Astrocyte of the cerebellum (primary cell): ENCODE results near the gene PRDM10.
"Not testable (repeated sequence)": the region's sequence is repeated elsewhere in the genome, so short reads cannot be mapped to it uniquely, and the experiment has no call there.

Source experiments
- DNase-seq: peaks from one replicate; pipeline ENCODE4 v3.0.0-alpha.2; 2011; ENCODE audit warnings: low read depth
- H3K4me3 ChIP-seq: 2 replicates; pipeline ENCODE4 v1.5.1; 2011; ENCODE audit warnings: mild to moderate bottlenecking, low read depth, low read length, moderate library complexity
- in situ Hi-C: cut with HindIII; loops from 2 replicates; pipeline ENCODE4 v1.10.0; 2017; ENCODE audit warnings: low sequenced_read_pairs
- TF ChIP-seq, protein P1 (sequence below): IDR thresholded peaks from 2 replicates; pipeline ENCODE4 v1.5.1; 2012; ENCODE audit warnings: low read length, low read depth, moderate library complexity, mild to moderate bottlenecking; ENCODE audit errors: missing control alignments

PRDM10 gene

GRCh38 chr11:129880311-129880710 lies 122.3 kb downstream of the PRDM10 start:
- no peak overlapping the region for H3K4me3 ChIP-seq
- TF ChIP-seq, protein P1, sequence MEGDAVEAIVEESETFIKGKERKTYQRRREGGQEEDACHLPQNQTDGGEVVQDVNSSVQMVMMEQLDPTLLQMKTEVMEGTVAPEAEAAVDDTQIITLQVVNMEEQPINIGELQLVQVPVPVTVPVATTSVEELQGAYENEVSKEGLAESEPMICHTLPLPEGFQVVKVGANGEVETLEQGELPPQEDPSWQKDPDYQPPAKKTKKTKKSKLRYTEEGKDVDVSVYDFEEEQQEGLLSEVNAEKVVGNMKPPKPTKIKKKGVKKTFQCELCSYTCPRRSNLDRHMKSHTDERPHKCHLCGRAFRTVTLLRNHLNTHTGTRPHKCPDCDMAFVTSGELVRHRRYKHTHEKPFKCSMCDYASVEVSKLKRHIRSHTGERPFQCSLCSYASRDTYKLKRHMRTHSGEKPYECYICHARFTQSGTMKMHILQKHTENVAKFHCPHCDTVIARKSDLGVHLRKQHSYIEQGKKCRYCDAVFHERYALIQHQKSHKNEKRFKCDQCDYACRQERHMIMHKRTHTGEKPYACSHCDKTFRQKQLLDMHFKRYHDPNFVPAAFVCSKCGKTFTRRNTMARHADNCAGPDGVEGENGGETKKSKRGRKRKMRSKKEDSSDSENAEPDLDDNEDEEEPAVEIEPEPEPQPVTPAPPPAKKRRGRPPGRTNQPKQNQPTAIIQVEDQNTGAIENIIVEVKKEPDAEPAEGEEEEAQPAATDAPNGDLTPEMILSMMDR, result no peak
- in situ Hi-C loops, result no loop called here
- no peak for DNase-seq

- TF ChIP-seq, protein P1, result no peak
- in situ Hi-C loops, result no loop called here
- no peak overlapping the region for H3K4me3 ChIP-seq
- DNase-seq, result no peak
Observed at GRCh38 chr11:129871914-129872313, 130.7 kb downstream of the PRDM10 start.

GRCh38 chr11:129868626-129869025 lies 134.0 kb downstream of the PRDM10 start:
- H3K4me3 ChIP-seq, DNase-seq, in situ Hi-C loops: not testable (repeated sequence)

- H3K4me3 ChIP-seq, result no peak overlapping the region
- DNase-seq, result no peak
- TF ChIP-seq, protein P1, result no peak
- in situ Hi-C loops, result no loop called here
Observed at GRCh38 chr11:129866311-129866710, 136.3 kb downstream of the PRDM10 start.

DNA sequence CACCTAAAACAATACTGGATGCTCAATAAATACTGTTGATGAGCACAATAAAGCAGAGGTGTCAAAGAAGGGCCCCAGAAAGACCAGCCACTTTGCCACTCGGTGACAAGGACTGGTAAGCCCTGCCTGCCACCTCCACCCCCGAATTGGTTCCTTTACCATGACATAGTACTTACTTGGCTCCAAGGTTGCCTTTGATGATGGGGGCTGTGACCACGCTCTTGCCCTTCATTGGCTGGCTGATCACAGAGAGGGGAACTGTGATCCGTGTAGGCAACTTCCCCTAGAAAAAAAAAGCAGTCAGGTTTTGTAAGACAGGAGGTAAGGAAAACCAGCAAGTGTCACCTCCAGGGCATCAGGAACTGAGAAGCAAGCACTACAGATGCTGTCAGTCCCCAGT lies 136.9 kb downstream of the PRDM10 start:
- no peak for DNase-seq
- in situ Hi-C loops, result no loop called here
- TF ChIP-seq, protein P1, result no peak
- no peak overlapping the region for H3K4me3 ChIP-seq

- TF ChIP-seq, protein P1, result no peak
- H3K4me3 ChIP-seq, result no peak overlapping the region
- no peak for DNase-seq
- in situ Hi-C loops, result no loop called here
Observed at GRCh38 chr11:129864811-129865210, 137.8 kb downstream of the PRDM10 start.

- in situ Hi-C loops, result no loop called here
- no peak overlapping the region for H3K4me3 ChIP-seq
- TF ChIP-seq, protein P1, result no peak
- DNase-seq, result peak; percentile 90
Observed at GRCh38 chr11:129861702-129862522, 140.7 kb downstream of the PRDM10 start.
